ENCODE results near the gene IL15RA.
A peak's percentile ranks its signal among the peaks of the same experiment; 100 is the strongest.
"Not testable (repeated sequence)": the region's sequence is repeated elsewhere in the genome, so short reads cannot be mapped to it uniquely, and the experiment has no call there.

The IL15RA gene

DNA sequence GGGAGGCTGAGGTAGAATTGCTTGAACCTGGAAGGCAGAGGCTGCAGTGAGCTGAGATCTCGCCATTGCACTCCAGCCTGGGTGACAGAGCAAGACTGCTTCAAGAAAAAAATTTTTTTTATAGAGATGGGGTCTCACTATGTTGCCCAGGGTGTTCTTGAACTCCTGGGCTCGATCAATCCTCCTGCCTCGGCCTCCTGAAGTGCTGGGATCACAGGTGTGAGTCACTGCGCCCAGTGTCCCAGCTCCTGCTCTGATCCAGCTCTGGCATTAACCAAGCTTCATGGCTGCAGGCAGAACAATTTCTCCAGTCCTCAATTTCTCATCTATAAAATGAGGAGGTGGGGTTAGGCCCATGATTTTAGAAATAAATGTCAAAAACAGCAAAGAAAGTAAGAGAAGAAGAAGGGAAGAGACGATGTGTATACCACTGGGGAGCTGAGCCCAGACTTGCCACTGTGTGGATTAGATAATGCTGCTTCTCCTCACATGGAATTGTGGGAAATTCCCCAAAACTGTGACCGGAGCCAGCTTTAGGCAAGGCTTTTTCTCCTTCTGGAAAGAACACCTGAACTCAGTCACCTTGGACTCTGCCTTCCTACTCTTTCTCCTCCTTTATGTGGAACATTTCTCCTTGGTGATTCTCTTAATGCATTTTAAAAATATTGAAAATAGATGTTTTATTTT lies 25.5 kb downstream of the IL15RA start:
- no peak for DNase-seq

- DNase-seq, result no peak
Measured at GRCh38 chr10:5951167-5951711, 26.1 kb downstream of the IL15RA start.

DNA sequence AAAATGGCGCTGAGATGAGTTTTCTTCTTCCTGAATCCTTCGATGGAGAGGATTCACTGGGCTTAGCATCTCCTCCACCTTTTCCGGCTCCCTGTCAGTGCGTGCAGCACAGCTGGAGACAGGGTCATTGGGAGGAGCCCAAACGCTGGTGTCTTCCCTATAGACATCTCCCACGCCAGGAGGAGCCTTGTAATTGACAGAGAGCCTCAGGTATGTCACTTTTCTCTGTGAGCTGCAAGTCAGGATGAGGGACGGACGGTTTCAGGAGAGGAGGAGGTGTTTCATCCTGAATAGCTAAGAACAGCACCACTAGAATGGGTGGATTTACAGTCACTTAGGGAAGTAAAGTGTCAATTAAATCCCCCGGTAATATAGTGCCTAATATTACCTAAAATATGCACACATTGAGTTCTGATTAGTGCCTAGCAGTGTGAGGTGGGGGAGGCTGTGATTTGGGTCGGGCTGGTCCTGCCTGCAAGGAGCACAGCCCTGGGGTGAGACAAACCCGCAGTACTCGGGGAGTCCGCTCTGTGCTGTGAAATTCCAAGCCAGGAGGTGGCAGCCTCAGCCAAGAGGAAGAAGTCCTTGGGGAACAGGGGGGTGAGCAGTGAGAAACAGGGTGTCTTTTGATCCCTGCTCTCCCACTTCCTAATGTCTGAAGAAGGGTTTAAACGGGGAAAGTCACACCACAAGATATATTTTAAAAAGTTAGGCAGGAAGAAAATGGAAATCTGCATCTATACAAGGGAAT lies 28.2 kb downstream of the IL15RA start:
- peak in 43 of 58 donors; percentile 11 to 72 (median 37) for DNase-seq

DNA sequence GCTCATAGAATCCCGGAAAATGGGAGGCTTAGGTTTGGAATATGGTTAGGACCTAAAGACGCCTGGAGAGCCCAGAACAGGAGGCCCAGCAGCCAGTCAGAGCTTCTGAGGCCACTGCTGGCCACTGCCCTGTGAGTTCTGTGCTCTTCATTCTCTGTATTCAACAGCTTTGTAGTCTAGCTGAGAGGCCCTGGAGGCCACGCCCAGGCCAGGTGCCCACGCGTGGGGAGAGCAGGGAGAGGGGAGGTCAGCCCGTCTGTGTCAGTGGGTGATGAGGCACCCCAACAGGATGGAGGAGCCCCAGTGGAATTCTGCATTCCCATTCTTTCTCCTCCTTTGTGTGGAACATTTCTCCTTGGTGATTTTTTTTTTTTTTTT lies 29.1 kb downstream of the IL15RA start:
- DNase-seq, result no peak

DNA sequence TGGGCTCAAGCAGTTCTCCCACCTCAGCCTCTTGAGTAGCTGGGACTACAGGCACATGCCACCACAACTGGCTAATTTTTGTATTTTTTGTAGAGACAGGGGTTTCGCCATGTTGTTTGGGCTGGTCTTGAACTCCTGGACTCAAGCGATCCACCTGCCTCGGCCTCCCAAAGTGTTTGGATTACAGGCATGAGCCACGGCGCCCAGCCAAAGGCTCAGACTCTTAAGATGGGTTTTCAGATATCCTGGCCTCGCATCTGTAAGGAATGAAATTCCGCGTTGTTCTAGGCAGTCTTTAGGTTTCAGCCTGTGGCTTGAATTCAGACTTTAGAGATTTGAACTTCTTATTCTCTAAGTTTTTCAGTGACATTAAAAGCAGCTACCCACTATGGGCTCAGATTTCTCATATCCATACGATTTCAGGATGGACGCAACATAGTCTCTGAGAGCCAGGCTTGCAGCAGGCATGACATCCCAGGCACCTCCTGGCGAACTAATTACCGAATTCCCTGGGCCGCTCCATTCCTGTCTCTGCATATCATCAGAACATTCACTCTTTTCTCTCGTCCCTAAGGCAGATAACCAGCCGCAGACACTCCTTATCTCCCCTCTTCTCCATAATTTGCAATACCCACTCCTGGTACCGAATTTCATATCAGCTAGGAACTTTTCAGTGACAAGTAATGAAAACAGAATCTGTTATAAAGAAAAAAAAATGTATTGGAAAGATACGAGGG lies 29.7 kb downstream of the IL15RA start:
- DNase-seq, result no peak

- no peak for DNase-seq
Measured at GRCh38 chr10:5946786-5947185, 30.6 kb downstream of the IL15RA start.

DNA sequence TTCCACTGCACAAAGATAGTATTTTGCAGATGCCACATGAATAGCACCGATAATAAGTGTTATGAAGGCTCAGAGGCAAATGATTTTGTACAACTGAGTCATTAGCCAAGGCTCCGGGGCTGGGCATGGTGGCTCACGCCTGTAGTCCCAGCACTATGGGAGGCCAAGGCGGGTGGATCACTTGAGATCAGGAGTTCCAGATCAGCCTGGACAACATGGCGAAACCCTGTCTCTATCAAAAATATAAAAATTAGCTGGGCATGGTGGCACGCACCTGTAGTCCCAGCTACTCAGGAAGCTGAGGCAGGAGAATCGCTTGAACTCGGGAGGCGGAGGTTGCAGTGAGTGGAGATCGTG lies 30.9 kb downstream of the IL15RA start:
- not testable (repeated sequence) for DNase-seq

- DNase-seq, result peak in 5 of 58 donors; percentile 12 to 39 (median 32)
Measured at GRCh38 chr10:5945561-5946418, 31.6 kb downstream of the IL15RA start.

DNA sequence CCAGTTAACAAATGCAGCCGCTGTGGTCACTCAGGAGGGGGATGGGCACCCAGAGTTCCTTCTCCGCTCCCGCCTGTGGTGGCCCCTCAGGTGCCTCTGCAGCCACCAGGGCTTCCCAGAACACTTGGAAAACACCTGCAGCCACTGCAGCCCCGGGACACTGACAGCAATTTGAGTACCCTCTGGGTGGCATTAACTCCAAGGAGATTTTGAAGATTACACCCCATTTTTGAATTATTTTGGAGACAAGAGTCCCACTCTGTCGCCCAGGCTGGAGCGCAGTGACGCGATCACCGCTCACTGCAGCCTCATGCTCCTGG lies 32.2 kb downstream of the IL15RA start:
- DNase-seq, result no peak

DNA sequence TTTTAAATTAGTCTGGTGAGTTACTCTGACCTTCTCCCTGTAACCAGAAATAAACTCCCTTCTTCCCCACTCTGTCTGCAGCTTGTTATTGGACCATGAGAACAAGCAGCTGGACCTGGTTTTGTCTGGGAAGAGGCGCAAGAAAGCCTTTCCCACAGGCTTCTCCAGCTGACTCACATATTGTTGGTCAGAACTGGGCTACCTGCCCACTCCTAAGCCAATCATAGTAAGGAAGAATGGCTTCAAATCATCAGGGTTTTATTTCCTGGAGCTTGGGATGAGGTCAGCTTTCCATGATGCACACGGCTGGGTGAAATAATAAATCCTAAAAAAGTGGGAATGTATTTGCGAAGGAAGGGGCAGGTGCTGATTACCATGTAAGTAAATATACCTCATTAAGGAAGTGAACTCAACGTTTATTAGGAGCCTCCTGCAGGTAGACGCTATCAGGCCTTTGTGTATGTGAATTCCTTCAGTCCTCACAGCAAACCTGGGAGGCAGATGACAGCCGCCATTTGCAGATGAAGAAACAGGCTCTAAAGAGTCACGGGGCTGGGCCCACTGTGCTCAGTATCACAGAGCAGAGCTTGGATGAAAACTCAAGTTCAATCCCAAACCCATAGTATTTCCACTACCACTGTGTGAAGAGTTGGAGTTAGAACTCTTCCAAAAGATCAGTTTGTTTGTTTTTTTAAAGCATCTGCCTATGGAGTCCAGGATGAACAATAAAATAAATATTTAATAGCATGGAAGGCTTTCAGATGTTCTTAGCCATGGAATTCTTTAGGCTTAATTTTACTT lies 32.8 kb downstream of the IL15RA start:
- DNase-seq, result peak in 29 of 58 donors; percentile 9 to 68 (median 28)

DNA sequence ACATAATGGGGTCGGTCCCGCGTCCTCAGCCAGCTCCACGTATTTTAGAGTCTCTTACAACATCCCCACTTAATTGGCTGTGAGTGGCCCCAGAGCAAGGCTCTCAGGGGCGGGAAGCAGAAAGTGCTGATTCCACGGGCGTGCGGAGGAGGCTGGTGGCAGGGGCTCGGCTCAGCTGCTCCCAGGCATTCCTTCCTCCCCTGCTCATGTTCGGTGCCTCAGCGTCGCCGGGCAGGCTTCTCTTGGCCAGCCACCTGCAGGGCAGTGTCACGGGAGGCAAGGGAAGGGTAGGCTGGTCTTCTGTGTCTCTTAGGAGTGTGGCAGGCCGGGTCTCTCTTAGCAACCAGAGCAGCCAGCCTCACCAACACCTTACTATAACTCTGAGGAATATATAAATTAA lies 33.8 kb downstream of the IL15RA start:
- peak in 6 of 58 donors; percentile 4 to 19 (median 13) for DNase-seq

- DNase-seq, result peak in 21 of 58 donors; percentile 8 to 55 (median 20)
Measured at GRCh38 chr10:5942474-5942873, 34.9 kb downstream of the IL15RA start.

DNA sequence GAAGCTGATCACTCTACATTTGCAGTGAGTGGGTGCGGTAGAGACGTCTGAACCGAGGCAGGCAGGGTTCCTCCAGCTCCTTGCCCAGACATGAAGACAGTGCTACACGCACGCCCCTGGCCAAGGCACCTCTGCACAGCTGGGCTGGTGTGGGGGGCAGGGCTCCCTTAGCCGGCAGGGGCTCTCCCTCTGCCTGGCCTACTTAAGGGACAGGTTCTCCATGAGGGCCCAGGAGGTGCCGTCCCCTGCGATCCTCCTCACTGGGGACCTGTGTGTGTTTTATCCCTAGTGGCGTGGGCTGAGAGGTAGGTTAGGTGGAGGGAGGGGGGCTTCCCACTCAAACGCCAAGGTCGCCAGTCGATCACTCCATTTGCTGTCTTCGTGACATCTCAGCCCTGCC lies 35.3 kb downstream of the IL15RA start:
- DNase-seq, result no peak

DNA sequence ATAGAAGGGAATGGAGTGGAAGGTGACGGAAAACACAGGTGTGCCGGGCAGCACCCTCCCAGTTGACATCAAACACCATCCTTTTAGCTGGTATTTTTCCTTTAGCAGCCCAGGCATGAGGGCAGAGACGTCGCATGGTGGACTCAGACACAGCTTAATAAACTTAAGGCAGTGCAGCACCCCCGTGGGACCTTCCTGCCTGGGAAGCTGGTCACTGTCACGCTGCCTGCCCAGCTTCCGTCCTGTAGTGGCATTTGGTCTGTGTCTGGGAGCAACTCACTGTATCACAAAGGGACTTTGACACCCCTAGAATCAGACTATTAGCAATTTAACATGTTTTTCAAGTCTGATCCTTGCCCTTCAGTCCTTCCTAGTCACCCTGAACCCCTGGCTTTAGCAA lies 35.8 kb downstream of the IL15RA start:
- no peak for DNase-seq

GRCh38 chr10:5940807-5941218 lies 36.5 kb downstream of the IL15RA start:
- no peak for DNase-seq

DNA sequence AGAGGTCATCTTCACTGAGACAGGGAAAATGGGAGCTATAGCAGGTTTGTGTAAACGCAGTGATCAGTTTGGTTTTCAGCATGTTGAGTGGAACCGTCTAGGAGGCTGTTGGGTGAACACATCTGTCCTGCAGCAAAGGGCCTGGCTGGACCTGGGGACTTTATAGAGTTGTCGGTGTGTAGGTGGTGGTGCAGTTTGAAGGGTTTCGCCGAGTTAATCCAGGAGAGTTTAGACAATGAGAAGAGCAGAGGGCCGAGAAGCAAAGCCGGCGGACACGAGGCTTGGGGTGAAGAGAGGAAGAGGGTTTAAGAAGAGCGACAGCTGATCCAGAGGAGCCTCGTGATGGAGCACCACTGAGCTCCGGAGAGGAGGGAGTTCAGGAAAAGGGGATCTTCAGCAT lies 39.1 kb downstream of the IL15RA start:
- DNase-seq, result no peak

- no peak for DNase-seq
Measured at GRCh38 chr10:5937016-5937415, 40.3 kb downstream of the IL15RA start.

- DNase-seq, result no peak
Measured at GRCh38 chr10:5935628-5936027, 41.7 kb downstream of the IL15RA start.

- no peak for DNase-seq
Measured at GRCh38 chr10:5933909-5934546, 43.3 kb downstream of the IL15RA start.

DNA sequence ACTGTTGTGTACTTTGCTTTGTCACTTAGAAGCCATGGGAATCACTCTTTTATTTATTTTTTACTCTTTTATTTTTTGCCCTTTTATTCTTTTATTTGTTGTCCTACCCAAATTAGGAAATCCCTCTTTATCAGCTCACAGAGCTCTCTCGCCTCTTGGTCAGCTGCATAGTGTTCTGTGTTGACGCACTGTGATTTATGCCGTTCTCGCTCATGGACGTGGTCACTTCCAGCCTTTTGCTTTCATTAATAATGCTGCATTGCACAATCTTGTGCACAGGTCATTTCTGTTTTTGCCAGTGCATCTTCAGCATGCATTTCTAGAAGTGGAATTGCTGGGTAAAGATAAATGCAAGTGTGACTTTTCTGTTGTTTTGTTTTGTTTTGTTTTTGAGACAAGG lies 45.0 kb downstream of the IL15RA start:
- DNase-seq, result no peak
